Measurements from ENCODE around the gene CDC26.

- no peak for TF ChIP-seq CTCF (IDR thresholded peaks at IDR 0.05; ENCODE audit: poor library complexity, severe bottlenecking)
- no peak for TF ChIP-seq POLR2AphosphoS5 (IDR thresholded peaks at IDR 0.05)
- TF ChIP-seq RAD21 (conservative IDR thresholded peaks at IDR 0.05): no peak
- no peak for TF ChIP-seq EZH2 (IDR thresholded peaks at IDR 0.05; ENCODE audit: borderline replicate concordance, insufficient read depth, low read length, poor library complexity, severe bottlenecking)
- no peak for TF ChIP-seq TAF1 (IDR thresholded peaks at IDR 0.05; ENCODE audit: low read depth)
- TF ChIP-seq REST (IDR thresholded peaks at IDR 0.05; ENCODE audit: borderline replicate concordance): no peak
- no peak for TF ChIP-seq EP300 (conservative IDR thresholded peaks at IDR 0.05; ENCODE audit: poor library complexity, severe bottlenecking)
- no peak for TF ChIP-seq MXI1 (conservative IDR thresholded peaks at IDR 0.05; ENCODE audit: poor library complexity, severe bottlenecking)
- TF ChIP-seq SMC3 (conservative IDR thresholded peaks at IDR 0.05; ENCODE audit: poor library complexity): no peak
Measured at GRCh38 chr9:113220467-113221002, 54.8 kb downstream of the CDC26 start.

Measured in neural cell (in vitro differentiated cells).